Endodermal cell (in vitro differentiated cells): ENCODE data around the gene GPR37L1. TPM values are rescaled to one million over a fixed set of nuclear protein-coding genes. Genes with fewer than 3 reads are reported as not detected.

Experiments used
- DNase-seq: peaks from one replicate; pipeline ENCODE4 v3.0.0-alpha.2; 2017
- H3K27ac ChIP-seq: 2 replicates; pipeline ENCODE4 v1.5.1; 2013; ENCODE audit warnings: mild to moderate bottlenecking, low read depth, low read length, moderate library complexity
- H3K27me3 ChIP-seq: 2 replicates; pipeline ENCODE4 v1.6.1; 2013; ENCODE audit warnings: mild to moderate bottlenecking, low read length, moderate library complexity; ENCODE audit not compliant: insufficient read depth, control insufficient read depth, poor library complexity, severe bottlenecking
- H3K36me3 ChIP-seq: 2 replicates; pipeline ENCODE4 v1.7.0; 2013; ENCODE audit warnings: mild to moderate bottlenecking, low read length, moderate library complexity; ENCODE audit not compliant: control insufficient read depth, insufficient read depth
- H3K4me1 ChIP-seq: one replicate; pipeline ENCODE4 v1.7.0; 2013; ENCODE audit warnings: low read length; ENCODE audit not compliant: control insufficient read depth, insufficient read depth
- H3K4me3 ChIP-seq: 2 replicates; pipeline ENCODE4 v1.5.1; 2013; ENCODE audit warnings: mild to moderate bottlenecking, low read length, moderate library complexity
- H3K9ac ChIP-seq: 2 replicates; pipeline ENCODE4 v1.6.1; 2013; ENCODE audit warnings: mild to moderate bottlenecking, low read length, moderate library complexity; ENCODE audit not compliant: poor library complexity, severe bottlenecking; ENCODE audit errors: extremely low read depth
- H3K9me3 ChIP-seq: 2 replicates; pipeline ENCODE4 v1.6.1; 2013; ENCODE audit warnings: mild to moderate bottlenecking, low read length, moderate library complexity; ENCODE audit not compliant: control insufficient read depth
- H3K27ac Mint-ChIP-seq: 2 replicates; pipeline ENCODE4 v1.8.0; 2020; ENCODE audit warnings: mixed read lengths
- H3K27me3 Mint-ChIP-seq: 2 replicates; pipeline ENCODE4 v1.8.0; 2021; ENCODE audit warnings: mild to moderate bottlenecking, mixed read lengths; ENCODE audit not compliant: insufficient read depth
- H3K36me3 Mint-ChIP-seq: 2 replicates; pipeline ENCODE4 v1.8.0; 2020; ENCODE audit warnings: low read depth, mixed read lengths
- H3K4me1 Mint-ChIP-seq: 2 replicates; pipeline ENCODE4 v1.8.0; 2020; ENCODE audit warnings: mixed read lengths
- H3K4me3 Mint-ChIP-seq: 2 replicates; pipeline ENCODE4 v1.8.0; 2020; ENCODE audit warnings: mild to moderate bottlenecking, moderate library complexity, mixed read lengths
- H3K9me3 Mint-ChIP-seq: 2 replicates; pipeline ENCODE4 v1.8.0; 2020; ENCODE audit warnings: mild to moderate bottlenecking, mixed read lengths
- CTCF ChIP-seq: fragments of 200-600 bp; sonication (generic); conservative IDR thresholded peaks from 2 replicates; pipeline ENCODE4 v1.5.0; 2021; ENCODE audit warnings: antibody characterized with exemption, mild to moderate bottlenecking
- WGBS, 2 experiments: methylation state at CpG; one replicate each; pipeline versions ENCODE4 v1.1.5 to v1.1.7; 2013; ENCODE audit warnings: missing lambda C conversion rate in 2 of 2, mixed read lengths in 1 of 2; ENCODE audit not compliant: insufficient coverage in 1 of 2, insufficient read length in 1 of 2; 5-methylcytosine and 5-hydroxymethylcytosine counted together
- total RNA-seq, 2 donors: library from RNA; stranded (reverse); fragmentation: NEBNext Ultra II Directional in 1 of 2; extraction: Animal tissue kit (Norgen Biotek cat#: 25700) in 1 of 2; gene quantifications; 2 replicates in 1 of 2; 3 replicates in 1 of 2; pipeline ENCODE4 v1.2.1, GENCODE V29; 2021

The GPR37L1 gene
- total RNA-seq, 2 donors from 2014 or later: 0.04 TPM; not detected in 1

GRCh38 chr1:202161151-202162046, 38.7 kb downstream of the GPR37L1 start:
- H3K27ac ChIP-seq: no peak overlapping the region
- H3K27me3 ChIP-seq: no peaks in the 10 kb centered on the region
- Mint-ChIP-seq H3K27ac (no peak overlapping the region), H3K27me3 (no peaks in the 10 kb centered on the region), H3K9me3 (no peaks in the 10 kb centered on the region), H3K4me1 (peaks cover 25% of the 10 kb centered on the region), H3K36me3 (no peaks in the 10 kb centered on the region), H3K4me3 (no peak overlapping the region)
- H3K4me3 ChIP-seq: no peak overlapping the region
- H3K9ac ChIP-seq: no peak overlapping the region
- H3K9me3 ChIP-seq: no peaks in the 10 kb centered on the region
- no peak for DNase-seq
- WGBS, 2 experiments: 87 to 91% methylated on average over 5 to 22 of the region's 22 CpGs
- H3K36me3 ChIP-seq: no peaks in the 10 kb centered on the region
- TF ChIP-seq CTCF: no peak
- H3K4me1 ChIP-seq: peaks cover 4% of the 10 kb centered on the region

- H3K9me3 Mint-ChIP-seq: no peaks in the 10 kb centered on the region
- H3K4me1 Mint-ChIP-seq: peaks cover 29% of the 10 kb centered on the region
- no peak overlapping the region for H3K9ac ChIP-seq
- DNase-seq: no peak
- no peaks in the 10 kb centered on the region for H3K27me3 ChIP-seq
- no peaks in the 10 kb centered on the region for H3K36me3 Mint-ChIP-seq
- H3K4me3 Mint-ChIP-seq: no peak overlapping the region
- H3K4me3 ChIP-seq: no peak overlapping the region
- H3K27me3 Mint-ChIP-seq: no peaks in the 10 kb centered on the region
- H3K27ac ChIP-seq: no peak overlapping the region
- H3K27ac Mint-ChIP-seq: no peak overlapping the region
- no peaks in the 10 kb centered on the region for H3K9me3 ChIP-seq
- H3K36me3 ChIP-seq: no peaks in the 10 kb centered on the region
- H3K4me1 ChIP-seq: peaks cover 4% of the 10 kb centered on the region
- TF ChIP-seq CTCF: no peak
- 77 to 100% methylated on average over 3 to 4 of the region's 4 CpGs for whole genome bisulfite sequencing, 2 experiments
These were observed 39.3 kb downstream of the GPR37L1 start for GRCh38 chr1:202162047-202162417.

GRCh38 chr1:202162418-202163280, 39.9 kb downstream of the GPR37L1 start:
- Mint-ChIP-seq H3K4me1 (peaks cover 29% of the 10 kb centered on the region), H3K4me3 (no peak overlapping the region), H3K9me3 (no peaks in the 10 kb centered on the region), H3K27ac (no peak overlapping the region), H3K36me3 (no peaks in the 10 kb centered on the region), H3K27me3 (no peaks in the 10 kb centered on the region)
- Histone ChIP-seq H3K36me3 (no peaks in the 10 kb centered on the region), H3K9me3 (no peaks in the 10 kb centered on the region), H3K27me3 (no peaks in the 10 kb centered on the region), H3K4me1 (peaks cover 4% of the 10 kb centered on the region), H3K27ac (no peak overlapping the region), H3K4me3 (no peak overlapping the region), H3K9ac (no peak overlapping the region)
- DNase-seq: no peak
- WGBS, 2 experiments: 74 to 82% methylated on average over 6 to 15 of the region's 15 CpGs
- no peak for TF ChIP-seq CTCF
